Heart right ventricle (tissue), 16 donors: Measurements from ENCODE around the gene ZGLP1. TPM values are rescaled to one million over a fixed set of nuclear protein-coding genes. Genes with fewer than 3 reads are reported as not detected.

ENCODE experiments used
- ATAC-seq, 8 donors: fragments of 200-7000 bp; cut with Tn5 transposase; one replicate each; pipeline ENCODE4 v1.9.1; 2020; ENCODE audit warnings: mild to moderate bottlenecking in 8 of 8, moderate library complexity in 8 of 8, moderate number of reproducible peaks in 1 of 8
- DNase-seq, 2 donors: peaks; one replicate each; pipeline ENCODE4 v3.0.0-alpha.2; 2020
- H3K27ac ChIP-seq, 10 donors: fragments of 200-600 bp; sonication (generic) in 2 of 10; one replicate each; pipeline versions ENCODE4 v1.5.0 to v1.8.0; 2020 to 2022; ENCODE audit warnings: mild to moderate bottlenecking in 3 of 10
- H3K27me3 ChIP-seq, 7 donors: fragments of 200-600 bp; one replicate each; pipeline ENCODE4 v1.8.0; 2021 to 2022; ENCODE audit warnings: mild to moderate bottlenecking in 2 of 7
- H3K36me3 ChIP-seq, 9 donors: fragments of 200-600 bp; sonication (generic) in 1 of 9; one replicate each; pipeline versions ENCODE4 v1.5.0 to v1.8.0; 2020 to 2022; ENCODE audit warnings: mild to moderate bottlenecking in 2 of 9
- H3K4me1 ChIP-seq, 9 donors: fragments of 200-600 bp; sonication (generic) in 1 of 9; one replicate each; pipeline versions ENCODE4 v1.5.0 to v1.8.0; 2020 to 2022; ENCODE audit warnings: mild to moderate bottlenecking in 4 of 9
- H3K4me3 ChIP-seq, 10 donors: fragments of 200-600 bp; sonication (generic) in 2 of 10; one replicate each; pipeline versions ENCODE4 v1.5.0 to v1.8.0; 2020 to 2022; ENCODE audit warnings: mild to moderate bottlenecking in 7 of 10, moderate library complexity in 2 of 10
- H3K9me3 ChIP-seq, 11 donors: fragments of 200-600 bp in 10 of 11; sonication (generic) in 2 of 11; one replicate each; pipeline versions ENCODE4 v1.5.0 to v1.8.0; 2013 to 2022; ENCODE audit warnings: mild to moderate bottlenecking in 2 of 11, control low read depth in 1 of 11, moderate library complexity in 1 of 11
- CTCF ChIP-seq, 9 donors: fragments of 200-600 bp; sonication (generic) in 2 of 9; IDR thresholded peaks; one replicate each; pipeline versions ENCODE4 v1.5.0 to v1.8.0; 2021 to 2022; ENCODE audit warnings: antibody characterized with exemption in 9 of 9, mild to moderate bottlenecking in 5 of 9, moderate library complexity in 1 of 9
- WGBS, 2 donors: extraction: QIAGEN DNeasy Blood & Tissue Kit; methylation state at CpG; one replicate each; pipeline ENCODE4 v1.1.7; 2013; ENCODE audit warnings: inconsistent platforms in 1 of 2; 5-methylcytosine and 5-hydroxymethylcytosine counted together
- intact Hi-C, 10 donors: fragments of 100-400 bp; cut with DNase I; formaldehyde crosslinking; loops; one replicate each; pipeline versions ENCODE4 v1.11.1 to v1.14.2; 2022
- polyA plus RNA-seq, 2 donors: library from polyadenylated mRNA; stranded (reverse); fragments of 200-250 nt; gene quantifications; one replicate each; pipeline ENCODE4 v1.2.3, GENCODE V29; 2013
- total RNA-seq, 10 donors: library from RNA; stranded (reverse); fragmentation: NEBNext Ultra II Directional in 3 of 10; extraction: Animal tissue kit (Norgen Biotek cat#: 25700) in 3 of 10; gene quantifications; one replicate each; pipeline versions ENCODE4 v1.2.1 to v1.2.4, GENCODE V29; 2021 to 2023
- donor health status: Arrhythmogenic right ventricular cardiomyopathy.
- donor health status: ischemic (EF 13 %, LVEDD 7.1; RV severe dilation, severe dysfunction).
- donor health status: healthy with polysubstance abuse.
- donor health status: DM: no; HTN: yes; CAD: no.
- donor health status: DM: no; HTN: no; CAD: no.
- donor health status: ischemic (EF 25% LVEDD 6.9; RV normal size, moderate dysfunction).
- donor health status: ischemic (EF 25% LVEDD 5.7; RV mildly dilated, moderate dysfunction).
- donor health status: healthy.
- donor health status: DM: yes; HTN: yes; CAD: no.
- donor health status: Ischemic cardiomyopathy.
- donor health status: ischemic (EF 35%, LVEDD 5.7; RV mildly dilated, moderate dysfunction).
- donor health status: nonischemic (EF 11% LVEDD 7.7; RV severe dilation, severe dysfunction).
- donor health status: DM: yes; HTN: yes; CAD: no.
- donor health status: PGD.
- donor health status: ischemic (EF 29% LVEDD 5.4; RV normal size, mild dysfunction).
- donor health status: nonischemic (EF 23%, LVEDD 6.1; RV moderate dilation, normal function).

The ZGLP1 gene
- total and polyA plus RNA-seq, 12 donors, result 0.34 to 8.9 (median 0.89) TPM

DNA sequence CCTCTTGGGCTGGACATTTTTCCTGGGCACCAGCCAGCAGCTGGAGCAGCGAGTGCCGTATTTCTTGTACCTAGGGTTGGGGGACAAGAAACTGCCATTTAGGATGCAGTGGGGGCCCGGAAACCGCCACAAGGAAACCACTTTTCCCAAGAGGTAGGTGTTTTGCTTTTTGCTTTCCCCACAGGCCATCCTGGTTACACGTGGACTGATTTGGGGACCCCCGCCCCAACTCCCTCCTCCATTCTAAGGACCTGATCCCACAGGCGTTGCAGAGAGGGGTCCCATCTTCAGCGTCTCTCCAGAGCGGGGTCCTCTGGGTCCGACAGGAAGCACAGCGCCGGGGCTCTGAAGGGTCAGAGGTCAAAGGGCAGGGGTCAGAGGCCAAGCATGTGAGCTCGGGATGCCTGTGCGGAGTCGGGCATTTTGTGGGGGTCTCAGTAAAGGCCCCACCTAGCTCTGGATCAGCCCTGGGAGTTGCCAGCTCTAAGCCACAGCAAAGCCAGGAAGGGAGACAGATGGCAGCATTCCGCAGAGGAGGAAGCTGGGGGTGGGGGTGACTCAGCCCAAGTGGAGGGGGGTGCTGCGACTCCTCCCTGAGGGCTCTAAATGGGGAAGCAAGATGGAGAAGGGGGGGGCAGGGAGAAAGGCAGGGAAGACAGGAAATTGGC is 4.3 kb downstream of the ZGLP1 start:
- peak in 1 of 2 donors; percentile 55 for DNase-seq
- Histone ChIP-seq H3K27me3 (peaks cover 0 to 15% (median 0%) of the 10 kb centered on the region in 7 donors), H3K36me3 (peaks cover 0 to 15% (median 0%) of the 10 kb centered on the region in 9 donors), H3K9me3 (no peaks in the 10 kb centered on the region), H3K4me1 (peaks cover 0 to 23% (median 0%) of the 10 kb centered on the region in 9 donors), H3K4me3 (peak overlapping the region in 1 of 10 donors; percentile 22), H3K27ac (peak overlapping the region in 1 of 10 donors; percentile 78)
- intact Hi-C loops, result no loop called here
- no peak for TF ChIP-seq CTCF (IDR thresholded peaks at IDR 0.05)
- WGBS, 2 donors, result 83 to 86% methylated on average over 17 of the region's 17 CpGs
- peak in 7 of 8 donors; percentile 18 to 77 (median 43) for ATAC-seq

GRCh38 chr19:10299545-10300458 is 9.8 kb downstream of the ZGLP1 start:
- WGBS, 2 donors, result 43 to 45% methylated on average over 14 of the region's 14 CpGs
- peak in 7 of 8 donors; percentile 19 to 46 (median 33) for ATAC-seq
- Histone ChIP-seq H3K36me3 (no peaks in the 10 kb centered on the region), H3K27ac (no peak overlapping the region), H3K27me3 (peaks cover 11 to 65% (median 36%) of the 10 kb centered on the region in 7 donors), H3K4me3 (no peak overlapping the region), H3K9me3 (no peaks in the 10 kb centered on the region), H3K4me1 (peaks cover 0 to 31% (median 14%) of the 10 kb centered on the region in 9 donors)
- no peak for TF ChIP-seq CTCF (IDR thresholded peaks at IDR 0.05)
- DNase-seq, result no peak
- intact Hi-C loops, result no loop called here

DNA sequence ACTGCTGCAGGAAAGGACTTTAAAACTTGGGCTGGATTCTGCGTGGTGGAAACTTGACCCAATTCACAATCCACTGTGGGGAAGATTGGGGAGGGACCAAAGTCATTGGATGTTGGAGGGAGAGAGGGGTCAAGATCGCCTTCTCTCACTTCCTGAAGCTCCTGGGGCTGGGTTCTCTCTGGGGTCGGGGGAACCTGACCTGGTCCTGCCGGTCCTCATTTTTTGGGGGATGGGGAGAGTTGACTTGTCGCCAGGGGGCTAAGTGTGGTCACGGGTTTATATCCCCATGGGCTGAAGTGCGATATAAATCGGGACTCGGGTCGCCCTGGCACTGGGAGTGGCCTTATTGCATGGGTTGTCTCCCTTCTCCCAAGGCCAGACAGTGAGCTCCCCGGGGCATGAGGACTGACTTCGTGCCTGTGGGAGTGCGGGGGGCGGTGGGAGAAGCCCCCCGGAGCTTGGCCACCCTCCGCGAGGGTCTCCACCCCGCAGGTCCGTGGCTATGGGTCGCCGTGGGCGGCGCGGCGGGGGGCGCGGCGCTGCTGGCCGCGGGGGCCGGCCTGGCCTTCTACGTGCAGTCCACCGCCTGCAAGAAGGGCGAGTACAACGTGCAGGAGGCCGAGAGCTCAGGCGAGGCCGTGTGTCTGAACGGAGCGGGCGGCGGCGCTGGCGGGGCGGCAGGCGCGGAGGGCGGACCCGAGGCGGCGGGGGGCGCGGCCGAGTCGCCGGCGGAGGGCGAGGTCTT is 13.6 kb downstream of the ZGLP1 start:
- H3K4me1 ChIP-seq, result peaks cover 3 to 60% (median 32%) of the 10 kb centered on the region in 9 donors
- peak overlapping the region in 6 of 10 donors; percentile 23 to 45 (median 32) for H3K4me3 ChIP-seq
- H3K36me3 ChIP-seq, result no peaks in the 10 kb centered on the region
- intact Hi-C loops, result no loop called here
- 6 to 9% methylated on average over 50 to 58 of the region's 58 CpGs for WGBS, 2 donors
- ATAC-seq, result no peak
- no peaks in the 10 kb centered on the region for H3K9me3 ChIP-seq
- TF ChIP-seq CTCF (IDR thresholded peaks at IDR 0.05), result no peak
- no peak for DNase-seq
- H3K27ac ChIP-seq, result no peak overlapping the region
- peaks cover 39 to 95% (median 74%) of the 10 kb centered on the region in 7 donors for H3K27me3 ChIP-seq
